ENCODE measurements around the gene ILRUN.

DNA sequence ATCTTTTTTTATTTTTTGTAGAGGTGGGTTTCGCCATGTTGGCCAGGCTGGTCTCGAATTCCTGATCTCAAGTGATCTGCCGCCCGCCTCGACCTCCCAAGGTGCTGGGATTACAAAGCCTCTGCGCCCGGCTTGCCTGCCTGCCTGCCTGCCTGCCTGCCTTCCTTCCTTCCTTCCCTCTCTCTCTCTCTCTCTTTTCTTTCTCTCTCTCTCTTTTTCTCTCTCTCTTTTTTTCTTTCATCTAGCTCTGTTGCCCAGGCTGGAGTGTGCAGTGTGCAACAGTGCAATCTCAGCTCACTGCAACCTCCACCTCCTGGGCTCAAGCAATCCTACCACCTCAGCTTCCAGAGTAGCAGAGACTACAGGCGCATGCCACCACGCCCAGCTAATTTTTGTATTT, 4.6 kb upstream of the ILRUN start:
- TF ChIP-seq TAF1 (IDR thresholded peaks at IDR 0.05; ENCODE audit: borderline replicate concordance, low read depth, low read length) (no peak), POLR2A (IDR thresholded peaks at IDR 0.05; ENCODE audit: low read depth, low read length) (no peak), POLR2AphosphoS5 (IDR thresholded peaks at IDR 0.05; ENCODE audit: low read depth, low read length) (no peak)

Data from GM12892 (cell line).